K562 (cell line): ENCODE data around the gene ZNF618. TPM values are rescaled to one million over a fixed set of nuclear protein-coding genes. Genes with fewer than 3 reads are reported as not detected.

ENCODE experiments used
- ATAC-seq: fragments of 200-7000 bp; cut with Tn5 transposase; 3 replicates; pipeline ENCODE4 v1.9.1; 2020; ENCODE audit warnings: moderate library complexity
- BruUV-seq: library from RNA; stranded (reverse); fragments of 400-500 nt; replicated peaks from 2 replicates; lab custom pipeline; 2021; lab: Mats Ljungman, UMichigan
- CTCF ChIA-PET: fragments of 300-600 bp; formaldehyde crosslinking; extraction: SDS; loops from one replicate; lab custom pipeline; 2021; ENCODE audit warnings: low intra/inter-chr PET ratio; lab: Yijun Ruan, JAX
- POLR2A ChIA-PET: fragments of 300-600, 350-650 bp; sonication (Branson Sonifier 250); formaldehyde crosslinking; extraction: SDS; loops from one replicate; lab custom pipeline; 2021; ENCODE audit warnings: antibody characterized with exemption, inconsistent platforms; lab: Yijun Ruan, JAX
- DNase-seq, 4 experiments: peaks; one replicate each; pipeline versions ENCODE4 v3.0.0 to v3.0.0-alpha.2; 2011 to 2018; ENCODE audit warnings: low spot score in 3 of 4, mixed read lengths in 3 of 4; ENCODE audit errors: extremely low read depth in 1 of 4
- FAIRE-seq: peaks from 2 replicates; lab custom pipeline; 2011; peaks lifted over from hg19 to GRCh38; lab: Jason Lieb, UNC
- H2AFZ ChIP-seq: 2 replicates; pipeline ENCODE4 v1.6.0; 2011; ENCODE audit warnings: low read depth, low read length, control low read depth, inconsistent platforms
- H3K27ac ChIP-seq: fragments of 200-600 bp; 3 replicates; pipeline ENCODE4 v1.8.0; 2011; ENCODE audit warnings: low read depth, mild to moderate bottlenecking, control low read depth, inconsistent platforms, low read length, moderate library complexity, mixed read lengths; ENCODE audit errors: extremely low read depth
- H3K27me3 ChIP-seq, 2 experiments: fragments of 300-600 bp in 1 of 2; 2 replicates in 1 of 2; 3 replicates in 1 of 2; pipeline versions ENCODE4 v1.6.0 to v1.8.0; 2011; ENCODE audit warnings: inconsistent platforms in 2 of 2, low read length in 2 of 2, mild to moderate bottlenecking in 1 of 2, mixed read lengths in 1 of 2, moderate library complexity in 1 of 2; ENCODE audit not compliant: control insufficient read depth in 2 of 2, insufficient read depth in 2 of 2
- H3K36me3 ChIP-seq: fragments of 300-600 bp; 3 replicates; pipeline ENCODE4 v1.8.0; 2011; ENCODE audit warnings: mild to moderate bottlenecking, low read length, inconsistent platforms; ENCODE audit not compliant: control insufficient read depth, insufficient read depth
- H3K4me1 ChIP-seq, 2 experiments: fragments of 200-600 bp in 1 of 2; replicated peaks in 1 of 2; 2 replicates in 1 of 2; 3 replicates in 1 of 2; pipeline versions ENCODE4 v1.5.1 to v1.8.0; 2011; ENCODE audit warnings: inconsistent platforms in 2 of 2, low read length in 2 of 2, mild to moderate bottlenecking in 1 of 2, mixed read lengths in 1 of 2, moderate library complexity in 1 of 2; ENCODE audit not compliant: control insufficient read depth in 2 of 2, insufficient read depth in 2 of 2
- H3K4me2 ChIP-seq: 2 replicates; pipeline ENCODE4 v1.6.1; 2011; ENCODE audit warnings: low read length, control low read depth, inconsistent platforms, mixed read lengths; ENCODE audit not compliant: insufficient read depth
- H3K4me3 ChIP-seq: fragments of 200-600 bp; sonication (generic), shearing (Covaris generic); 2 replicates; pipeline ENCODE4 v1.5.1; 2016; ENCODE audit warnings: control low read depth, inconsistent platforms
- H3K79me2 ChIP-seq: fragments of 200-600 bp; 3 replicates; pipeline ENCODE4 v1.8.0; 2011; ENCODE audit warnings: low read length, inconsistent platforms; ENCODE audit not compliant: control insufficient read depth, insufficient read depth
- H3K9ac ChIP-seq, 2 experiments: 2 replicates each; pipeline versions ENCODE4 v1.6.0 to v1.6.1; 2011; ENCODE audit warnings: low read depth in 2 of 2, low read length in 2 of 2, control low read depth in 1 of 2, inconsistent platforms in 1 of 2, mild to moderate bottlenecking in 1 of 2, mixed read lengths in 1 of 2; ENCODE audit not compliant: insufficient read depth in 1 of 2
- H3K9me1 ChIP-seq: one replicate; pipeline ENCODE4 v1.6.0; 2011; ENCODE audit warnings: inconsistent platforms, mild to moderate bottlenecking, low read length, moderate library complexity; ENCODE audit not compliant: control insufficient read depth, insufficient read depth
- H3K9me3 ChIP-seq: replicated peaks from 2 replicates; pipeline ENCODE4 v1.5.1; 2011; ENCODE audit warnings: low read depth, low read length, inconsistent platforms; ENCODE audit not compliant: control insufficient read depth, insufficient read depth
- H4K20me1 ChIP-seq: replicated peaks from 2 replicates; pipeline ENCODE4 v1.6.1; 2011; ENCODE audit warnings: low read length, inconsistent platforms, mixed read lengths; ENCODE audit not compliant: control insufficient read depth, insufficient read depth
- CREBBP ChIP-seq: IDR thresholded peaks from one replicate; pipeline ENCODE4 v1.6.1; 2012; ENCODE audit warnings: low read depth, mild to moderate bottlenecking, control low read depth, inconsistent platforms, low read length
- E2F3 ChIP-seq: fragments of 250-450 bp; sonication (Bioruptor Pico); IDR thresholded peaks from 2 replicates; pipeline ENCODE4 v1.4.0; 2020; ENCODE audit warnings: mild to moderate bottlenecking
- FOXP1 ChIP-seq: sonication (generic); formaldehyde crosslinking; IDR thresholded peaks from 2 replicates; pipeline ENCODE4 v1.8.0; 2022; ENCODE audit warnings: mild to moderate bottlenecking, missing genetic modification reagents
- KDM1A ChIP-seq, 2 experiments: fragments of 450-650 bp; IDR thresholded peaks; 2 replicates each; pipeline ENCODE4 v1.6.1; 2016; ENCODE audit warnings: mild to moderate bottlenecking in 2 of 2
- MTA1 ChIP-seq: fragments of 450-650 bp; IDR thresholded peaks from 2 replicates; pipeline ENCODE4 v1.6.1; 2017; ENCODE audit warnings: borderline replicate concordance
- RAD51 ChIP-seq: fragments of 450-650 bp; IDR thresholded peaks from 2 replicates; pipeline ENCODE4 v1.7.1; 2016; ENCODE audit warnings: low read depth, mild to moderate bottlenecking, borderline replicate concordance
- SAFB2 ChIP-seq: fragments of 200-400 bp; formaldehyde crosslinking; IDR thresholded peaks from 2 replicates; pipeline ENCODE4 v1.6.1; 2018; ENCODE audit warnings: borderline replicate concordance, low read length, low read depth, moderate library complexity; ENCODE audit not compliant: severe bottlenecking
- SREBF1 ChIP-seq: fragments of 150-350 bp; IDR thresholded peaks from 2 replicates; pipeline ENCODE4 v1.6.1; 2014; ENCODE audit warnings: antibody characterized with exemption, low read depth, low read length, borderline replicate concordance
- ZNF124 ChIP-seq: sonication (generic); formaldehyde crosslinking; IDR thresholded peaks from 2 replicates; pipeline ENCODE4 v1.8.1; 2022; ENCODE audit warnings: missing genetic modification reagents
- ZNF444 ChIP-seq: fragments of 250-450 bp; sonication (Bioruptor Pico); IDR thresholded peaks from 2 replicates; pipeline ENCODE4 v1.4.0; 2020; ENCODE audit warnings: mild to moderate bottlenecking, moderate library complexity
- whole genome bisulfite sequencing: fragments of 100-300 bp; shearing (Covaris generic); methylation state at CpG from one replicate; pipeline ENCODE4 v1.1.6; 2016; ENCODE audit warnings: low coverage, mixed read lengths; ENCODE audit not compliant: insufficient coverage; ENCODE audit errors: missing lambda C conversion rate; 5-methylcytosine and 5-hydroxymethylcytosine counted together
- in situ Hi-C: fragments of 300-500 bp; cut with MboI; formaldehyde crosslinking; loops from 4 replicates; pipeline ENCODE4 v1.15.0; 2018; ENCODE audit warnings: inconsistent platforms, mixed read lengths
- intact Hi-C: fragments of 100-400 bp; cut with micrococcal nuclease; formaldehyde crosslinking; loops from 2 replicates; pipeline ENCODE4 v1.14.2; 2022
- polyA plus RNA-seq, 8 experiments: library from polyadenylated mRNA; depleted of rRNA in 4 of 8; stranded (reverse) in 5 of 8; unstranded in 3 of 8; fragments of >200 nt; fragmentation: Nextera tagmentation in 2 of 8; fragmentation: Illumina TruSeq in 1 of 8; extraction: Ambion mirVana in 2 of 8; extraction: Trizol in 1 of 8; gene quantifications; 2 replicates each; pipeline versions ENCODE4 v1.2.1 to v1.2.3, GENCODE V29; 2011 to 2014; ENCODE audit warnings: inconsistent platforms in 1 of 8, missing spikeins in 1 of 8
- total RNA-seq, 7 experiments: library from RNA; depleted of rRNA in 6 of 7; stranded (reverse); fragments of >200 nt in 6 of 7; fragmentation: Illumina TruSeq in 2 of 7; extraction: Trizol in 2 of 7; gene quantifications; 2 replicates each; pipeline versions ENCODE4 v1.2.1 to v1.2.3, GENCODE V29; 2011 to 2021; ENCODE audit warnings: low replicate concordance in 1 of 7
- TF ChIP-seq, protein P1 (sequence below): fragments of 450-650 bp; IDR thresholded peaks from 2 replicates; pipeline ENCODE4 v1.6.1; 2016; ENCODE audit warnings: mild to moderate bottlenecking
- TF ChIP-seq, protein P2 (sequence below), 2 experiments: IDR thresholded peaks in 1 of 2; conservative IDR thresholded peaks in 1 of 2; 2 replicates each; pipeline ENCODE4 v1.6.1; 2016; ENCODE audit warnings: low read depth in 2 of 2, mild to moderate bottlenecking in 1 of 2, missing compliant biosample characterization in 1 of 2, missing genetic modification characterization in 1 of 2, moderate library complexity in 1 of 2
- TF ChIP-seq, protein P3 (sequence below): fragments of 250-450 bp; sonication (Bioruptor Pico); IDR thresholded peaks from 2 replicates; pipeline ENCODE4 v1.9.0; 2021; ENCODE audit warnings: mild to moderate bottlenecking, inconsistent platforms
- TF ChIP-seq, protein P4 (sequence below): fragments of 450-650 bp; formaldehyde crosslinking; IDR thresholded peaks from 2 replicates; pipeline ENCODE4 v1.4.0; 2022; ENCODE audit warnings: missing genetic modification characterization

Gene ZNF618
- total and polyA plus RNA-seq, 9 of the 15 experiments (the other 6 are each of a cell fraction or from before 2014, with no cell fraction given): 0.08 to 13.7 (median 3.4) TPM

DNA sequence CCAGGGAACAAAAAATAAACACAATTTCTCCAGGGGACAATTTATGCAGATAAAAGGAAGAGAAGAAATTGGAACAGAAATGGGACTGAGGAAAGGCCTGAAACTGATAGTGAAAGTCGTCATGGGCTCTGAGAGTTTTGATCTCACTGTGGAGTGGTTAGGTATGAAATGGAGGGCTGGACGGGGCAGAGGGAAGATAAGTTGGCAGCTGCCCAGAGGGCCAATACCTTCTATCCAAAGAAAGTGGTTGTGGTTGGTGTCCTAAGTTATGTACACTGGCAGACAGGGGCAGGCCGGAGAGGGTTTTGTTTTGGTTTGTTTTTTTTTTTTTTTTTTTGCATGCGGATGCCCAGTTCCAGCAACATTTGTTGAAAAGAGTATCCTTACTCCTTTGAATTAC, 46.1 kb downstream of the ZNF618 start:
- no peaks in the 10 kb centered on the region for H3K4me1 ChIP-seq
- H2AFZ ChIP-seq: no peak overlapping the region
- ATAC-seq (no peak), DNase-seq (no peak), FAIRE-seq (no peak)
- H3K36me3 ChIP-seq: no peaks in the 10 kb centered on the region
- intact Hi-C loops: no loop called here
- no peak overlapping the region for H3K9ac ChIP-seq
- BruUV-seq: no TSS peak
- no peak overlapping the region for H3K4me3 ChIP-seq
- TF ChIP-seq SREBF1: no peak
- TF ChIP-seq SAFB2: no peak
- TF ChIP-seq ZNF124 (CRISPR knock-in tag): no peak
- TF ChIP-seq FOXP1 (CRISPR knock-in tag): no peak
- no peak for TF ChIP-seq CREBBP
- TF ChIP-seq, protein P1, sequence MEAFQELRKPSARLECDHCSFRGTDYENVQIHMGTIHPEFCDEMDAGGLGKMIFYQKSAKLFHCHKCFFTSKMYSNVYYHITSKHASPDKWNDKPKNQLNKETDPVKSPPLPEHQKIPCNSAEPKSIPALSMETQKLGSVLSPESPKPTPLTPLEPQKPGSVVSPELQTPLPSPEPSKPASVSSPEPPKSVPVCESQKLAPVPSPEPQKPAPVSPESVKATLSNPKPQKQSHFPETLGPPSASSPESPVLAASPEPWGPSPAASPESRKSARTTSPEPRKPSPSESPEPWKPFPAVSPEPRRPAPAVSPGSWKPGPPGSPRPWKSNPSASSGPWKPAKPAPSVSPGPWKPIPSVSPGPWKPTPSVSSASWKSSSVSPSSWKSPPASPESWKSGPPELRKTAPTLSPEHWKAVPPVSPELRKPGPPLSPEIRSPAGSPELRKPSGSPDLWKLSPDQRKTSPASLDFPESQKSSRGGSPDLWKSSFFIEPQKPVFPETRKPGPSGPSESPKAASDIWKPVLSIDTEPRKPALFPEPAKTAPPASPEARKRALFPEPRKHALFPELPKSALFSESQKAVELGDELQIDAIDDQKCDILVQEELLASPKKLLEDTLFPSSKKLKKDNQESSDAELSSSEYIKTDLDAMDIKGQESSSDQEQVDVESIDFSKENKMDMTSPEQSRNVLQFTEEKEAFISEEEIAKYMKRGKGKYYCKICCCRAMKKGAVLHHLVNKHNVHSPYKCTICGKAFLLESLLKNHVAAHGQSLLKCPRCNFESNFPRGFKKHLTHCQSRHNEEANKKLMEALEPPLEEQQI: no peak
- TF ChIP-seq, protein P2, sequence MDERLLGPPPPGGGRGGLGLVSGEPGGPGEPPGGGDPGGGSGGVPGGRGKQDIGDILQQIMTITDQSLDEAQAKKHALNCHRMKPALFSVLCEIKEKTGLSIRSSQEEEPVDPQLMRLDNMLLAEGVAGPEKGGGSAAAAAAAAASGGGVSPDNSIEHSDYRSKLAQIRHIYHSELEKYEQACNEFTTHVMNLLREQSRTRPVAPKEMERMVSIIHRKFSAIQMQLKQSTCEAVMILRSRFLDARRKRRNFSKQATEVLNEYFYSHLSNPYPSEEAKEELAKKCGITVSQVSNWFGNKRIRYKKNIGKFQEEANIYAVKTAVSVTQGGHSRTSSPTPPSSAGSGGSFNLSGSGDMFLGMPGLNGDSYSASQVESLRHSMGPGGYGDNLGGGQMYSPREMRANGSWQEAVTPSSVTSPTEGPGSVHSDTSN (CRISPR knock-in tag; IDR thresholded peaks at IDR 0.05; ENCODE audit: low read depth): no peak
- TF ChIP-seq, protein P2 (tag; conservative IDR thresholded peaks at IDR 0.05; ENCODE audit: low read depth): no peak
- TF ChIP-seq, protein P3, sequence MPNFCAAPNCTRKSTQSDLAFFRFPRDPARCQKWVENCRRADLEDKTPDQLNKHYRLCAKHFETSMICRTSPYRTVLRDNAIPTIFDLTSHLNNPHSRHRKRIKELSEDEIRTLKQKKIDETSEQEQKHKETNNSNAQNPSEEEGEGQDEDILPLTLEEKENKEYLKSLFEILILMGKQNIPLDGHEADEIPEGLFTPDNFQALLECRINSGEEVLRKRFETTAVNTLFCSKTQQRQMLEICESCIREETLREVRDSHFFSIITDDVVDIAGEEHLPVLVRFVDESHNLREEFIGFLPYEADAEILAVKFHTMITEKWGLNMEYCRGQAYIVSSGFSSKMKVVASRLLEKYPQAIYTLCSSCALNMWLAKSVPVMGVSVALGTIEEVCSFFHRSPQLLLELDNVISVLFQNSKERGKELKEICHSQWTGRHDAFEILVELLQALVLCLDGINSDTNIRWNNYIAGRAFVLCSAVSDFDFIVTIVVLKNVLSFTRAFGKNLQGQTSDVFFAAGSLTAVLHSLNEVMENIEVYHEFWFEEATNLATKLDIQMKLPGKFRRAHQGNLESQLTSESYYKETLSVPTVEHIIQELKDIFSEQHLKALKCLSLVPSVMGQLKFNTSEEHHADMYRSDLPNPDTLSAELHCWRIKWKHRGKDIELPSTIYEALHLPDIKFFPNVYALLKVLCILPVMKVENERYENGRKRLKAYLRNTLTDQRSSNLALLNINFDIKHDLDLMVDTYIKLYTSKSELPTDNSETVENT (CRISPR knock-in tag): no peak
- no peak for TF ChIP-seq KDM1A (IDR thresholded peaks at IDR 0.05)
- no peak for TF ChIP-seq MTA1
- no peak for TF ChIP-seq RAD51
- TF ChIP-seq E2F3 (CRISPR knock-in tag): no peak
- TF ChIP-seq, protein P4, sequence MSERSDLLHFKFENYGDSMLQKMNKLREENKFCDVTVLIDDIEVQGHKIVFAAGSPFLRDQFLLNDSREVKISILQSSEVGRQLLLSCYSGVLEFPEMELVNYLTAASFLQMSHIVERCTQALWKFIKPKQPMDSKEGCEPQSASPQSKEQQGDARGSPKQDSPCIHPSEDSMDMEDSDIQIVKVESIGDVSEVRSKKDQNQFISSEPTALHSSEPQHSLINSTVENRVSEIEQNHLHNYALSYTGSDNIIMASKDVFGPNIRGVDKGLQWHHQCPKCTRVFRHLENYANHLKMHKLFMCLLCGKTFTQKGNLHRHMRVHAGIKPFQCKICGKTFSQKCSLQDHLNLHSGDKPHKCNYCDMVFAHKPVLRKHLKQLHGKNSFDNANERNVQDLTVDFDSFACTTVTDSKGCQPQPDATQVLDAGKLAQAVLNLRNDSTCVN (CRISPR knock-in tag): no peak
- TF ChIP-seq ZNF444: no peak
- no peak overlapping the region for H3K27ac ChIP-seq
- H3K4me2 ChIP-seq: no peak overlapping the region
- POLR2A ChIA-PET: no interaction called here
- H4K20me1 ChIP-seq: 0 out of 2 replicates have a peak, but pooled peaks cover 4% of the 10 kb centered on the region
- H3K27me3 ChIP-seq: no peaks in the 10 kb centered on the region
- CTCF ChIA-PET: no interaction called here
- no peaks in the 10 kb centered on the region for H3K9me3 ChIP-seq
- H3K79me2 ChIP-seq: no peaks in the 10 kb centered on the region
- 26% methylated on average over 4 of the region's 4 CpGs for WGBS
- in situ Hi-C loops: loop anchor here (5.0 kb wide), 1 partner anchor 40 kb away; no protein-coding TSS in a partner anchor
- H3K9me1 ChIP-seq: no peaks in the 10 kb centered on the region
